CD4-positive, alpha-beta T cell treated with Interleukin-17A for 1 hour (primary cell): ENCODE measurements around the gene KRTAP10-6.
"Not testable (repeated sequence)": the region's sequence is repeated elsewhere in the genome, so short reads cannot be mapped to it uniquely, and the experiment has no call there.

Experiments used
- DNase-seq: peaks from one replicate; pipeline ENCODE4 v3.0.0-alpha.2; 2020

Gene KRTAP10-6

DNA sequence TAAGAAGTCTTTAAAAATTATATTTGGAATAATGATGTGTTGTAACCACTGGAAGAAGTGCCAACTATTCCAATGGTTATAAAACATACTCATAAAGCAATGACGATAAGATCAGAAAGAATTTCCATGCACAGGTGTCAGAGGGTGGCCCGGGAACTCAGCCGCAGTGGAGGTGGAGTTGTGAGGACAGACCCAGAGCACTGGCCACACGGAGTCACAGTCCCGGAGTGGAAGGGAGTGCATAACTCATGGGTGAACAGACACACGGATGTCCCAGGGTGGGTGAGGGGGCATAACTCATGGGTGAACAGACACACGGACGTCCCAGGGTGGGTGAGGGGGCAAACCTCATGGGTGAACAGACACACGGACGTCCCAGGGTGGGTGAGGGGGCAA is 16.3 kb downstream of the KRTAP10-6 start:
- DNase-seq: no peak

DNA sequence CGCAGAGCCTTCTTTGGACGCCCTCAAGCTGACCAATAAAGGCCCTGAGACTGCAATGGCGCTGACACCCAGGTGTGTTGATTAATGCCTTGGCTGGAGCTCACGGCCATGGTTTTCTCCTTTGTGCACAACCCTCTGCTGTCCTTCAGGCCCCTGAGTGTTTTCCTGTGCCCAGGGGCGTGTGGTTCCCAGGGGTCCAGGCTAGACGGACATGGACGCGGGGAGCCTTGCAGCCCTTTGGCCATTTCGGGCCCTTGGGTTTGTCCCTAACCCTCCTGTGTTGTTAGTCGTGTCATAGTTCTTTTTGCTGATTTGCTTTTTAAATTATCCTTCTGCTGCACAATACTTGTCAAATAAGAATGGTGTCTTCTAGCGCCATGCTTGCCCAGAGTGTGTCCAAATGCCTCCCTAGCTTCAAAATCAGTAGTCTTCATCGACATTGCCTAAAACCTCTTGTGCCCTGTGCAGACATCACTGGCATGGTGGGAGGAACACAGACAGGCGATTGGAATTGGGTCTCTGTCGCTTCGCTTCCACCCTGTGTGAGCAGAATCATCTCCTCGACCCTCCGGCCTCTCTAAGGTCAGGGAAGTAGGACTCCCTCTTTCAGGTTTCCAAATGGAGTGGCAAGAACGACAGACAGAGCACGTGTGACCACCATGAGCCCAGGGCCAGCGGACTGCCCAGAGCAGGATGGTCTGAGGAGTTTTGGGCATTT is 16.8 kb downstream of the KRTAP10-6 start:
- DNase-seq: no peak

DNA sequence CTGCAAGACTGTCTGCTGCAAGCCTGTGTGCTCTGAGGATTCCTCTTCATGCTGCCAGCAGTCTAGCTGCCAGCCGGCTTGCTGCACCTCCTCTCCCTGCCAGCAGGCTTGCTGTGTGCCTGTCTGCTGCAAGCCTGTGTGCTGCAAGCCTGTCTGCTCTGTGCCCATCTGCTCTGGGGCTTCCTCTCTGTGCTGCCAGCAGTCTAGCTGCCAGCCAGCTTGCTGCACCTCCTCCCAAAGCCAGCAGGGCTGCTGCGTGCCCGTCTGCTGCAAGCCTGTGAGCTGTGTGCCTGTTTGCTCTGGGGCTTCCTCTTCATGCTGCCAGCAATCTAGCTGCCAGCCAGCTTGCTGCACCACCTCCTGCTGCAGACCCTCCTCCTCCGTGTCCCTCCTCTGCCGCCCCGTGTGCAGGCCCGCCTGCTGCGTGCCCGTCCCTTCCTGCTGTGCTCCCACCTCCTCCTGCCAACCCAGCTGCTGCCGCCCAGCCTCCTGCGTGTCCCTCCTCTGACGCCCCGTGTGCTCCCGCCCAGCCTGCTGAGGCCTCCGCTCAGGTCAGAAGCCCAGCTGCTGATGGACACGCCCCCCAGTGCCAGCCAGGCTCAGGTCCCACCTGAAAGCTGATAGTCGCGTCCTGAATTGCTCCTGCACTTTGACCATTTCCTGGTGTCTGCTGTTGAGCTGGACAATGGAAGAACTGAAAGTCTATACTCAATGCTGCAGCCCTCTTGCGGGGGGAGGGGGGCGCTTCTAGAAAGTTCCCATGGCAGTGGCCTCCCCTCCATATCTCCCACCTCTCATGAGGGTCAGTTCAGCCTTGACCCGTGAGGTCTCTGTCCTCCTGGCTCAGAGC is 17.6 kb downstream of the KRTAP10-6 start:
- no peak for DNase-seq

DNA sequence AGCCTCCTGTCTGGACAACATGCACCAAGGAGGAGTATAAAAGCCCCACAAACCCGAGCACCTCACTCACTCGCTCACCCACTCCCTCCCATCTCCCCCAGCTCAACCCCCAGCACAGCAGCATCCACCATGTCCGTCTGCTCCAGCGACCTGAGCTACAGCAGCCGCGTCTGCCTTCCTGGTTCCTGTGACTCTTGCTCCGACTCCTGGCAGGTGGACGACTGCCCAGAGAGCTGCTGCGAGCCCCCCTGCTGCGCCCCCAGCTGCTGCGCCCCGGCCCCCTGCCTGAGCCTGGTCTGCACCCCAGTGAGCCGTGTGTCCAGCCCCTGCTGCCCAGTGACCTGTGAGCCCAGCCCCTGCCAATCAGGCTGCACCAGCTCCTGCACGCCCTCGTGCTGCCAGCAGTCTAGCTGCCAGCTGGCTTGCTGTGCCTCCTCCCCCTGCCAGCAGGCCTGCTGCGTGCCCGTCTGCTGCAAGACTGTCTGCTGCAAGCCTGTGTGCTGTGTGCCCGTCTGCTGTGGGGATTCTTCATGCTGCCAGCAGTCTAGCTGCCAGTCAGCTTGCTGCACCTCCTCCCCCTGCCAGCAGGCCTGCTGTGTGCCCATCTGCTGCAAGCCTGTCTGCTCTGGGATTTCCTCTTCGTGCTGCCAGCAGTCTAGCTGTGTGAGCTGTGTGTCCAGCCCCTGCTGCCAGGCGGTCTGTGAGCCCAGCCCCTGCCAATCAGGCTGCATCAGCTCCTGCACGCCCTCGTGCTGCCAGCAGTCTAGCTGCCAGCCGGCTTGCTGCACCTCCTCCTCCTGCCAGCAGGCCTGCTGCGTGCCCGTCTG is 18.5 kb downstream of the KRTAP10-6 start, which contains the start of gene KRTAP10-4:
KRTAP10-4 (plus strand) TSS at position 100 of the 827 bp plus-strand sequence; CDS start at position 130, 30 bp downstream.
- DNase-seq: not testable (repeated sequence)

DNA sequence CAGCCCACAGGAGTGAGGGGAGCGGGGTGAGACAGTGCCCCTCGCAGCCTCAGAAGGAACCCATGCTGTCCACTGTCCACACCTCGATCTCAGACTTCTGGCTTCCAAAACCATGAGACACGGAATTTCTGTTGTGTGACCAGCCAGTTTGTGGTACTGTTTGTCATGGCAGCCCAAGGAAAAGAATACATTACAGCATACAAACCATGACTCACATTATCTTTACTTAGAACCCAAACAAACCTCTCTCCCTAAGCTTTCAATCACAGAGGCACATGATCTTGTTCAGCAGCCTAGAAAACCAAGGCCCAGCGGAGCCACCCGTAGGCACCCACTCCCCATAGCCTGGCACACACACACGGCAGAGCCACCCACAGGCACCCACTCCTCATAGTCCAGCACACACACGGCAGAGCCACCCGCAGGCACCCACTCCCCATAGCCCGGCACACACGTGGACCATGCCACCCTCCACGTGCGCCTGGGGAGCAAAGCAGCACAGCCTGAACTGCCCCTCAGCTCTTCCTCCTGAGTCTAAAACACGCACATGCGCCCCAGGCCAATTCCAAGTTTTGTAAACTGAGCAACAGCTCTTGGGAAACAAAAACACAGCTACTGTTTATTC is 19.2 kb downstream of the KRTAP10-6 start:
- no peak for DNase-seq

DNA sequence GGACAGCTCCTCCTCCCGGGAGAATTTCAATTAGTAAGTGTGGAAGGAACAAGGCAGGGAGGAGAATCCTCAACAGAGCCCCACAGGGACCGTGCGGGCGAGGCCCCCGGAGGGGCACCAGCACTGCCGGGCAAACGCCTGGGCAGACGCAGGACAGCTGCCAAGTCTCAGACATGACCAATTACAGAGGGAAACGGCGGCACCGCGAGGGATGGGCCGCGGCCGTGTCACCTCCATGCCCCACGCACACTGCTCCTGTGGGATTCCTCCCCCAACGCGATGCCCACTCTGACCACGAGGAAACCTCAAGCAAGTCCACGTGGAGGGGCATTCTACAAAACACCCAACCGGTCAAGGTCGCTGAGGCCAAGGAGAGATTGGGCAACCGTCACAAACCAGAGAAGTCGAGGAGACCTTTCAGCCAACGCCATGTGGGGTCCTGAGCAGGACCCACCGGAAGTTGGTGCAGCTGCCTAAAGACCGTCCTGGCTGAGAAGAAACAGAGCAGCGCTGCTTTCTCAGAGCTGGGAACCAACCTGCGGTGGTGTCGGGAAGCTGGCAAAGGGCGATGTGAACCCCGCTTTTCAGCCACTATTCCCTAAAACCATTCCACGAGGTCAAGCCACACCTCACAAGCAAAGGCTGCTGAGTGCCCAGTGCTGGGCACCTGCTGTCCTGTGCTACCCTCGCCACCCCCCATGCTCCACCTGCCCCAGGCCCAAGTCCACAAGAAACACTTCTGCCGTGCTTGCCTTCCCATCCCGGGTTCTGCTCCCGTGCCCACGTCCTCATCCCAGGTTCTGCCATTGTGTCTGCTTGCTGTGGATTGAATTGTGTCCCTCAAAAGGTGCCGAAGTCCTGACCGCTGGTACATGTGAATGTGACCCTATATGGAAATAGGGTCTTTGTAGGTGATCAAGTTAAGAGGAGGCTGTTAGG is 20.2 kb downstream of the KRTAP10-6 start:
- DNase-seq: no peak

DNA sequence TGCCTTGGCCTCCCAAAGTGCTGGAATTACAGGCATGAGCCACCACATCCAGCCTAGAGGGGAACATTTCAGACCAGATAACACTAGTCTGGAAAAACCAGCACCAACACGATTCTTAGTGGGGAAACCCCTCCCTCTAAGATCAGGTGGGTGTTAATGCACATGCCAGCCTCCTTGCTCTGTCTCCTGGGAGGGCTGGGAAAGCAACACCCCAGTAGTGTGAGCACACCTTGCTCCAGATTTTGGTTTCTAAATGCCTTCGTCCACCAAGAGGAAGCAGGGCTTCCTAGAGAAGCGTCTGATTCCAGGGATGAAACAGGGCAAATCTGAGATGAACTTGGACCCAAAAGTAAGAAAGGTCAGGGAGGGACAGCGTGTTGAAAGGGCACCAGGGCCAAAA is 21.0 kb downstream of the KRTAP10-6 start:
- no peak for DNase-seq

DNA sequence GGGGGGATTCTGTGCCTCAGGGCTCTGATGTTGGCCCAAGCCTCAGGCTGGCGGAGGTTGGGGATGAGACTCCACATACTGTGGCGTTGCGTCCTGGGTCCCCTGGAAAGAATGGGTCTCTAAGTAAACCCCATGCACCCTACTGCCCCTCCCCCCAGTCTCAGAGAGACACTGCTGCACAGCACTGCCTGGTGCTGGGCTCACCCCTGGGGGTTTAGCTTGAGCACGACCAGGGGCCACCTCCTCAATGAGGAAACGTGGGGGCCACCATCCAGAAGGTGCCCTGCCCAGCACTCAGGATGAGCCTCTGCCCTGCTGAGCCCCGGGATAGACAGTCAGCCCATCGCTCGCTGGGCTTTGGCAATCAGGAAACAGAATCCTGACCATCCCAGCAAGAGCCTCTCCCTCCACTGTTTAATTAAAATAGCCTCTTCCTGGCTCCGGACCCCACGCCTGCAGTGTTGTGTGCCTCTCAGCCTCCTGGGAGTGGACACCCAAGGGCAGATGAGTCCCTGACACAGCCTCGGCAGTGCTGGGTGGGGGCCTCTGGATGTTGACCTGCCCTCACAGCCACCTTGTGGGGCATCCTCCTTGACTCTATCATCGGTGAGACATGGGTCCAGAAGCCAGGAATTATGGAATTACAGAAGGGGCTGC is 22.3 kb downstream of the KRTAP10-6 start:
- no peak for DNase-seq

DNA sequence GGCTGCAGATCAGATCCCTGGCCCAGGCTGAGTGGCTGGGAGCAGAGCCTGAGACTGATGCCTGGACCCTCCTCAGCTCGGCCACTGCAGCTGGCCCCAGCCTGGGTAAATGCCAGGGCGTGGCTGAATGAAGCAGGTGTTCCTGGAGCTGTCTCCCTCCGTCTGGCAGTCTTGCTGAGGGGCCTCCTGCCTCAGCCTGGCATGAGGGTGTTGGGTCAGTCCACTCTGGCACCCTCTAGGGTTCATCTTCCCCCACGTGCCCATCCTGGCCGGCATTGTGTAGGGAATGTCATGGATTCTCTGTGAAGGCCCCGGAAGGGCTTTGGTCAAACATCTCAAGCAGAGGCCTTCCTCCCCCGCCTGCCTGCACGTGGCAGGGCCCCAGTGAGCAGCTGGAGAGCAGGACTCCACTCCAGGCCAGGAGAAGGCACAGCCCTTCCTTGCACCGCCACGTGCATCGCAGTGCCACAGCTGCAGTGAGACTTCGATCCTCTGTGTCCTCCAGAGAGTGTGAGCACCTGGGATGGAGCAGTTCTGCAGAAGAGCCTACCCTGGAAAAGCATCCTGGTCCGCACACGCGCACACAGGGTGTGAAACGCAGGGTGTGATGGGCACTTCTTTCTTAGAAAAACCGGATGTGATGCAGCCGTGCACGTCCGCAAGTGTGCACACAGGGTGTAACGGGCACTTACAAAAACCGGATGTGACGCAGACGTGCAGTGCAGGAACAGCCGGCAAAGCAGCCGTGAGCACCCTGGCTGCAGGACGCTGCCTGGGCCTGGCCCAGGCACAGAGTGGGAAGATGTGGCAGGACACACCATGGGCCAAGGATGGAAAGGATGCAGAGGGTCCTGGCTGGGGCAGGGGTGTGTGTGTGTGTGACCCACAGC is 23.4 kb downstream of the KRTAP10-6 start:
- DNase-seq: no peak

DNA sequence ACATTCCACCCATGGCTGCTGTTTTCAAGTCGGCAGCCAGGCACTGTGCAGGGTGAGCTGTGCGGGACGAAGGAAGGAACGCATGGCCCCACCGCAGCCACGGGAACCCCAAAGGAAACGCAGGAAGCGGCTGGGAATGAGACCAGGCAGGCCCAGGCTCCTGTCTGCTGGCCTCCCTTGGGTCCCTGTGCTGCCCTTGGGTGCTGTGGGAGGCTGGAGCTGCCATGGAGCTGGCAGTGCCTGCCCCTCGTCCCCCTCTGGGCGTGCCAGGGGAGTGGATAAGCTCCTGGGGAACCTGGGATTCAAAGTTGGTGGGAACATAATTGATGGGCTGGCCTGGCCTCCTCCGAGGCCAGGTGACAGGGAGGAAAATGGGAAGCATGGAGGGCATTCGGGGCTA is 24.0 kb downstream of the KRTAP10-6 start:
- DNase-seq: no peak

DNA sequence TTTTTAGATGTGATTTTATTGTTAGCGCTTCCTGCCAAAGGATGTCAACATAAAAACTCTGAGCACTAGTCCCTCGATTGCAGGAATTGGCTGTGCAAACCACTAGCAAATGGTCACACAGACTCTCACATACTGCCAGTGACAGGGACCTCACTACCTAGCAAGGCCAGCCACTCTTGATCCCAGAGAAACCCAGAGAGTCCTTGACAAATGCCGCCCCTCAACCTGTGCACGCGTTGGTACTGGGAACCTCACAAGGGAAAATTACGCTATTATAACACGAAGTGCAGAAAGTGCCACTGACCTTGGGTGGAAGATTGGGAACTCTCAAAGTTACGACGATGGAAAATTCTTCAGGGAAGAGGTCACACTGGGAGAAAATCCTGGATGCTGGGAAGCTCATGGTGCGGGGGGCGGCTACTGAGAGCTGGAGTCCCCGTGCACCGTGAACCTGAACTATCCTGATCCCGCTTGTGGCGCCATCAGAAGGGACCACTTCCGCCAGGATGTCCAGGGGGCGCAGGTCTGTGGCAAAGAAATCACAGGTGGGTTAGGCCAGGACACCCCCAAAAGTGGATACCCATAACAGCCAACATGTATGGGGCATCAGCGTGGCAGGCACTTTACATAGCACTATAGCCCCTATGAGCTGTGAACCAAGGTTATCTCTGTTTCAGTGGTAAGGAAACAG is 24.7 kb downstream of the KRTAP10-6 start:
- DNase-seq: no peak

DNA sequence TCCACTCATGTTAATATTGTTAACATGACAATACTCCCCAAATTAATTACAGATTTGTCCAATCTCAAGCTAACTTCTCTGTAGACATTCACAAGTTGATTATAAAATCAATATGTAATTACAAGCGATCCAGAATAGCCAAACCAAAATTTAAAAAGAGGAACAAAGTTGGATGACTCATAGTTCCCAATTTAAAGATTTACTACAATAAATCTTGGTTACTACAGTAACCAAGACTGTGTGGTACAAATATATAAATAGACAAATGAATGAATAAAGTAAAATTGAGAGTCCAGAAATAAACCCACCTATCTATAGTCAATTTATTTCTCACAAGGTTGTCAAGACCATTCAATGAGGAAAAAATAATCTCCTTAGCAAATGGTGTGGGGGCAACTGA is 25.9 kb downstream of the KRTAP10-6 start:
- DNase-seq: no peak

DNA sequence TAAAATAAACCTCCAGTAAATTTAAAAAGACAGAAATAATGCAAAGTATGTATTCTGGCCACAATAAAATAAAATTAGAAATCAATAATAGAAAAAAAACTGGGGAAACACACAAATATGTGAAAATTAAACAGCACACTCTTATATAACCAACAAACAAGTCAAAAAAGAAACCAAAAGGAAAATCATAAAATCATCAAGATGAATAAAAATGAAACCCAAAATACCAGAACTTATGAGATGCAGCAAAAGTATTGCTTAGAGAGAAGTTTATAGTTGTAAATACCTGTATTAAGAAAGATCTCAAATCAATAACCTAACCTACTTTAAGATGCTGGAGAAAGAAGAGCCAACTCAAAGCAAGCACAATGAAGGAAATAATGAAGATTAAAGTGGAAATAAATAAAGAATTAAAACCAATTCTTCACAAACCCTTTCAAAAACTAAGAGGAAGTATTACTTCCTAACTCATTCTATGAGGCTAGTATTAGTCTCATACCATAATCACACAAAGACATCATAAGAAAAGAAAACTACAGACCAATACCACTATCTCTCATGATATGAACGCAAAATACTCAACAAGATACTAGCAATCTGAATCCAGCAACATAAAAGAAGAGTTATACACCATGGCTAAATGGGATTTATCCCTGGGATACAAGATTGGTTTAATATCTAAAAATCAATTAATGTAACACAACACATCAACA is 27.3 kb downstream of the KRTAP10-6 start:
- peak; percentile 14 for DNase-seq

DNA sequence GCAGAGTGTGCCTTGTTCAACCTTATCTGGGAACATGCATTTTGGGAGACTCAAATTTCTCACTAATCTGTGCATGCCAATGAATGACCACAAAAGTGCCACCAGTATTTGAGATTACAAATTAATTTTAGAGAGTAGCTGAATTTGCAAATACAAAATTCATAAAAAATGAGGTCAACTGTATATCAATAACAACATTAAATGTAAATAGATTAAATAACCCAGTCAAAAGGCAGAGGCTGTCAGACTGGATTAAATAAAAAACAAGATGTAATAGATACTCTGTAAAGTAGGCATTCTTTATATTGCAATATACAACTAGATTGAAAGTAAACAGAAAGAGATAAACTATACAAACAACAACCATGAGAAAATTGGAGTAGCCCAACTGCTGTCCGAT is 28.2 kb downstream of the KRTAP10-6 start:
- no peak for DNase-seq

DNA sequence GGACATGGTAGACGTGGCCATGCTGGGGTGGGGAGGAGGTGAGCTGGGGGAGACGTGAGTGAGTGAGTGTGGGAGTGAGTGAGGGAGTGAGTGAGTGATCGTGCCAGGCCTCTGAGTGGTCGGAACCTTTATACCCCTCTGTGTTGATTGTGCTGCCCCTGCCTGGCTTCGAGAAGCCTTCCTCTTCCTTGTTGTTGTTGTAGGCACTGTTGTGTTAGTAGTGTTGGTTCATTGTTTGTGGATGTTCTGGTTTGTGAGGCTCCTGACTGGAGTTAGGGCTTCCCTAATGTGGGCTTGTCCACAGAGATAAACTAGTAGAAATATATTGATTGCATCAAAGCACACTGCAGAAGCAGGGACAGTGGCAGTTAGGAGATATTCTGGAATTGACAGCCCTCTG is 33.6 kb downstream of the KRTAP10-6 start, which contains the start of gene KRTAP10-3:
KRTAP10-3 (minus strand) TSS at position 101 of the 400 bp plus-strand sequence; CDS start at position 21, 80 bp downstream.
- DNase-seq: no peak

DNA sequence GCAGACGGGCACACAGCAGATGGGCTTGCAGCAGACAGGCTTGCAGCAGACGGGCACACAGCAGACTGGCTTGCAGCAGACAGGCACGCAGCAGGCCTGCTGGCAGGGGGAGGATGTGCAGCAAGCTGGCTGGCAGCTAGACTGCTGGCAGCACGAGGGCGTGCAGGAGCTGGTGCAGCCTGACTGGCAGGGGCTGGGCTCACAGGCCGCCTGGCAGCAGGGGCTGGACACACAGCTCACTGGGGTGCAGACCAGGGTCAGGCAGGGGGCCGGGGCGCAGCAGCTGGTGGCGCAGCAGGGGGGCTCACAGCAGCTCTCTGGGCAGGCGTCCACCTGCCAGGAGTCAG is 34.0 kb downstream of the KRTAP10-6 start:
- DNase-seq: not testable (repeated sequence)

DNA sequence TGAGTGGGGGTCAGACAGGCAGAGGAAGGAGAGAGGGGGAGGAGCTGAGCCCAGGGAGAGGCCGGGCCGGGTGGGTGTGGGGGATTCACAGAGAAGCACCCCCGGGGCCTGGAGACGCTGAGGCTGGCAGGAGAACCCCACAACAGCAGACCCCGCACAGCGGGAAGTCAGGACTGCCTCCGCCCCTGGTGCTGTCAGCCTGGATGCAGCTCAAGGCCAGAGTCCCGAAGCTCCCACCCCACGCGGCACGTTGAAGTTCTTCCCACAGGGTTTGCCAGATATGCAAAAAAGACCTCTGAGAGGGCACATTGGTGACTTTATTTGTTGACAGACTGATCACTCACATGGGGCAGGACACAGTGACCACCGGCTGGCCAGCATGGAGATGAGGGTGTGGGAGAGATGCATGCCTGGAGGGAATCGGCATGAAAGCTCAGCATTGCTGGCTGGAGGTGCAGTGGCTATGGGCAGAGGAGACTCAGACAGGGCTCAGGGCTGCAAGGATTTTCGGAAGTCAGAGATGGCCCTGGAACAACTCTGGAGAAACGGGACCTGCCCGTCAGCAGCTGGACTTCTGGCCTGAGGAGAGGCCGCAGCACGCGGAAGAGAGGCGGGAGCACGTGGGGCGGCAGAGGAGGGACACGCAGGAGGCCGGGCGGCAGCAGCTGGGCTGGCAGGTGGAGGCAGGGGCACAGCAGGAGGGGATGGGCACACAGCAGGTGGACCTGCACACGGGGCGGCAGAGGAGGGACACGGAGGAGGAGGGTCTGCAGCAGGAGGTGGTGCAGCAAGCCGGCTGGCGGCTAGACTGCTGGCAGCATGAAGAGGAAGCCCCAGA is 34.6 kb downstream of the KRTAP10-6 start:
- DNase-seq: no peak

DNA sequence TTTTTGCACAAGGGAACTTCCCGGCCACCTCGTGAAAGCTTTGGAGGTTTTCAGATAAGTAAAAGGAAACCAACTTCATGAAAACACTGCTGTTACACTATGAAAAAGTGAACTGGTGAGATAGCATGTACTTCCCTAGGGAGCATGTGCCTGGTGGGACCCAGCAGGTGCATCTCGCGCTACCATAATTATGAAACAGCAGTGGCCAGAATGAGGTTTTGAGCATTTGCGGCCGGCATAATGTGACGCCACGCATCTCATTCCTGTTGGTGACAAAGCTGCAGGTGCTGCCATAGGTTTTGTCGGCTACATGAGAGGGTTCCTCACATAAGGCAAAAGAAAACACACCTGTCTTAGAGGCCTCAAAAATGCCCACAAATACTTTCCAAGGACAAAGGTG is 35.4 kb downstream of the KRTAP10-6 start:
- no peak for DNase-seq
